NK-92 treated with Interleukin-12 subunit alpha and Interleukin-12 subunit beta, amount 100 ng/mL, for 24 hours (cell line): ENCODE results near the gene CLCN4.
A peak's percentile ranks its signal among the peaks of the same experiment; 100 is the strongest.

Source experiments
- DNase-seq: peaks from one replicate; lab custom pipeline; 2025; lab: John Stamatoyannopoulos, UW

The CLCN4 gene

GRCh38 chrX:10167573-10167972, 10.8 kb downstream of the CLCN4 start:
- DNase-seq = no peak

- DNase-seq = no peak
Measured at GRCh38 chrX:10168226-10168625, 11.5 kb downstream of the CLCN4 start.

DNA sequence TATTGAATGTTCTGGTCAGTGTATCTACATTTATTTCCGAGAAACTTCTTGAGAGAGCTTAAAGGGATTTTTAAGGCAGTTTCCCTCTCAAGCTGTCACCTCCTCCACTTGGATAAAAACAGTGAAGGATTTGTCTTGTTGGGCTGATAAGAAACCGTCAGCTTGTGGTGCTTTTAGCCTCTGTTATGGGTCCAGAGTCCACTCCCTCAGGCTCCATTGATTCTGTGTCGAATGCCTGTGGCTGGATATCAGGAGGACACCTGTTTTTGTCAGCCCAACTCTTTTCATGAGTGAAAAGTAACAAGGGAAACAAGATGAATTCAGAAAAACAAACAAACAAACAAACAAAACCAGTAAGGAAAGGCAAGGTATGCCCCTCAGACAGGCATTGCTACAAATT, 12.4 kb downstream of the CLCN4 start:
- no peak for DNase-seq

- no peak for DNase-seq
Measured at GRCh38 chrX:10171249-10171648, 14.5 kb downstream of the CLCN4 start.

DNA sequence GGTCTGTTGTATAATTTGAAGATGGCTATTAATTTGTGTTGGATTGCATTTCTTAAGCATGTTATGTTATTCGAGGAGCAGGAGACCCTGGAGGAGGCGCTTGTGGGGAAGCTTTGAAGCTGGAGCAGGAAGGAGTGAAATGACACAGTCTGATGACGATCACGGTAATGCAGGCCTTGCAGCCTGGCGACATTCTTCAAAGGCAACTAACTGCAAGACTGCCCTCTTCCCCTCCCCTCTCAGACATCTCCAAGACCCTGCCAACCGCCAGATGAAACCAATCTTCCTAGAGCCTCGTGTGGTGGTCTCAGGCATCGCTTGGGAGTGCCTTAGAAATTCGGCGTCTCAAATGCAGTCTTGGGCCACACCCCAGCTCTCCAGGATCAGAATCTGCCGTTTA, 16.1 kb downstream of the CLCN4 start:
- no peak for DNase-seq

GRCh38 chrX:10173331-10173900, 16.6 kb downstream of the CLCN4 start:
- no peak for DNase-seq

DNA sequence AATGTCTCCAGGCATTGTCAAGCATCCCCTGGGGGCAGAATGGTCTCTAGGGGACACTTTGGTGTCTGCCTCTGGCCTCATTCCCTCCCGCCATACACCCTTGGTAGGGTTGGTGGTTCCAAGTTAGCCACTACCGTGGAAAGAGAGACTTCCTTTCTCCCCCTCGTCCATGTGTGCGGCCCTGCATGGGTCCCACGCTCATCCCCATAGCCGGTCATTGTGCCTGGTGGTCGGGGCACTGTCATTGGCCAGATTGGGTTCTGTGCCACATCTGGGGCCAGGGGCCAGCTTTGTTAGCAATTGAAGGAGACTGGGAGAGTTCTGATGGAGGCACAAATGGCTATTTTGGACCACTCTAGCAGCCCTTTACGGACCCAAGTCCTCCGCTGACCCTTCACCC, 17.3 kb downstream of the CLCN4 start:
- DNase-seq = no peak

DNA sequence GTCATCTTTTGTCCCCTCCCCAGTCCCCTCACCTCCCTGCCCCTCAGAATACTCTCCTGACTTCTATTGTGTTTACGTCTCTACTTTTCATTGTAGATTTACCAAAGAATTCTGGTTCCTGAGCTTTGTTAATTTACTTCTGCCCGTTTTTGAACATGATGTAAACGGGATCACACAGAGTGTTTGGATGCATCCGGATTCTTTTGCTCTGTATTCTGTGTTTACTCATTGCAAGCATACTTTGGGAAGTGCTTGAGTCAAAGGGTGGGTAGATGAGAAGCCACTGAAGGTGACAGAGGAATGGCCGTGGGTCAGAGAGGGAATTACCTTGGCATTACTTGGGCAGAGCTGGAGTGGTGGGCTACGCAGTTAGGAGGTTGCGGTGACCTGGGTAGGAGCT, 18.0 kb downstream of the CLCN4 start:
- DNase-seq = no peak

DNA sequence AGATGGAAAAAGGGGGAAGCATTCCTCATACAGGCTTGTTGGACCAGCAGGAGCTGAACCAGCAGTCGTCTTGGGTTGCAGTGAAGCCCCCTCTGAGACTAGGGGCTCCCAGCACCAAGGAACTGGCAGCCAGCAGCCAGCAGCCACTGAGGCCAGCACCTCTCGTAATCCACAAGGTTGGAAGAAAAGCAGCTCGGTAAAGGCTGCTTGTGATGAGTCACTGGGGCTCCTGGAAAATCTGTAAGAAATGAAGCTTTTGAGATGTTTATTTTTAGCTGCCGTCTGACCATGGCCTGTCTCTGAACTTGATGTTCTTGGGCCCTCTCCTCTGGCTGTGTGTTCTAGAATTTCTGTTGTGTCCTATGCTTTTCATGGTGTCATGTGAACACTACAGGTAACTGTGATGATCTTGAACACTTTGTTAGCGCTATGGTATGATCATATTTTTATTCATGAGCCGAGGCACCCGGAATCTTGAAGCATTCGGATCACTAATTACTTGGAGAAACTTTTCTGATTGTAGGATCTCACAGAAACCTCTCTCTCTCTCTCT, 18.6 kb downstream of the CLCN4 start:
- DNase-seq = no peak

GRCh38 chrX:10176121-10177003, 19.6 kb downstream of the CLCN4 start:
- DNase-seq = no peak

- DNase-seq = no peak
Measured at GRCh38 chrX:10177004-10177396, 20.2 kb downstream of the CLCN4 start.

- no peak for DNase-seq
Measured at GRCh38 chrX:10177601-10178000, 20.8 kb downstream of the CLCN4 start.

DNA sequence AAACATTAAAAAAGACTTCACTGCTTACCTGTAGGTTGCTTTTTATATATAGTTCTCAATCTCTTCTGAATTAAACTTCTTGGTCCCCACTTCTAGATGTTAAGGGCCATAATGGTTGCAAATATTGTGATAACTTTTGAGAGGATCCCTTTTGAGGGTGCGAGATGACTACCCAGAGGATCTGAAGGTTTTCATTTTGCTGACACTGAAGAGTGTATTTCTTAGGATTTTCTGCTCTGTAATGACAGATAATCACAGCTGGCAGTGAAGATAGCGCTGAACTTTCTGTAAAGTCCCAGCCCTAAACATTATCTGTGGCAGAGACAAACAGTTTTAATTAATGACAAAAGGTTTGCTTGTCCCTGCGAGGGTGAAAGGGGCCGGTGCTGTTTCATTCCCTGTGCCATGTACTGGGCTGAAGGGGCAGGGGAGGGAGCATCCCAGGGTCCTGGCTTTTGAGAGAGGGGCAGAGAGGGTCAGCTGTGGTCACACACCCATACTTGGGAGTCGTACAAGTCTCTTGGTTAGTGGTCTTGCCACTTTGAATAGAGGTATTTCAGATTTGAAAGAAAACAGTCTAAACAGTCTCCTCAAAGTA, 22.2 kb downstream of the CLCN4 start:
- no peak for DNase-seq

- no peak for DNase-seq
Measured at GRCh38 chrX:10183760-10184159, 27.0 kb downstream of the CLCN4 start.

- no peak for DNase-seq
Measured at GRCh38 chrX:10184411-10184810, 27.6 kb downstream of the CLCN4 start.

GRCh38 chrX:10186355-10186754, 29.6 kb downstream of the CLCN4 start:
- no peak for DNase-seq

GRCh38 chrX:10187421-10187820, 30.6 kb downstream of the CLCN4 start:
- DNase-seq = no peak

- DNase-seq = peak; percentile 16
Measured at GRCh38 chrX:10189317-10190268, 32.8 kb downstream of the CLCN4 start.

DNA sequence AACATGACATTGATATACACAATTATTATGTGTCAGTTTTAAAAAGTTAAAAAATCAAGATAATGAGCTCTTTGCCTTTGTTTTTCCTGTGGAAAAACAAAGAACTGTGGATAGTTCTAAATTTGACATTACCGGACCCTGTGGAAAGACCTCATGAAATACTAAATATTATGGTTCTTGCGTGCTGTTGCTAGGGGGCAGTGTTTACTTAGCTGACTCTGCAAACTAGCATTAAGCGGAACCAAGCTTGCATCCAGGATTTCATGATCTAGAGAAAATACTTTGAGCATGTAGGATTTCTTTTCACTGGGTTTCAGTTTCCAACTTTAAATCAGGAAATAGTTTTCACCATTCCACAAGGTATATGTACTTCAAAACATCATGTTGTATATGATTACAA, 33.6 kb downstream of the CLCN4 start:
- no peak for DNase-seq

GRCh38 chrX:10193587-10193986, 36.8 kb downstream of the CLCN4 start:
- DNase-seq = no peak

DNA sequence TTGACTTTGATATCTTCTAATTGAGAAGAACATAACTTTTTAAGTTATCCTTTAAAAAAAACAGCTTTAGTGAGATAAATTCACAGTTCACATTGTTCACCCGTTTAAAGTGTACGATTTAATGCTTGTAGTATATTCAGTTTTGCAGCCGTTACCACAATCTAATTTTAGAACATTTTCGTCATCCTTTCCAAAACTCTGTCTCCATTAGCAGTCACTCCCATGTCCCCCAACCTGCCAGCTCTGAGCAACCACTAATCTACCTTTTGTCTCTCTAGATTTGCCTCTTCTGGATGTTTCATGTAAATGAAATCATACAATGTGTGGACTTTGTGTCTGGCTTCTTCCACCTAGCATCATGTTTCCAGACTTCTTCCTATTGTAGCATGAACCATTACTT, 38.6 kb downstream of the CLCN4 start:
- no peak for DNase-seq

DNA sequence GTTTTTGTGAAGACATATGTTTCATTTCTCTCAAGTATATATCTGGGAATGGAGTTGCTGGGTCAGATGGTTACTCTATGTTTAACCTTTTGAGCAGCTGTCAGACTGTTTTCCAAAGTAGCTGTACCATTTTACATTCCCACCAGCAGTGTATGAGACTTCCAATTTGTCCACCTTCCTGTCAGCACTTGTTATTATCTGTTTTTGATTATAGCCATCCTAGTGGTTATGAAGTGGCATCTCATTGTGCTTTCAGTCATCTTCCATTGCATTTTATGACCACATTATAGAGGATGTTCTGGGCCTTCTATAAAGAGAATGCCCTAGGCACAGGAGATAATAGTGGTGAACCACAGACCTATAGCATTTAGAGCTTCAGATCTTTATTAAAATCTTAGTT, 39.2 kb downstream of the CLCN4 start:
- no peak for DNase-seq
